SK-N-MC (cell line): ENCODE results near the gene POLR1B.

Experiments used
- EZH2 ChIP-seq: fragments of 200-600 bp; sonication (generic); IDR thresholded peaks from one replicate; pipeline ENCODE4 v1.6.1; 2017; ENCODE audit warnings: antibody characterized with exemption
- POLR2AphosphoS5 ChIP-seq: IDR thresholded peaks from 2 replicates; pipeline ENCODE4 v1.6.1; 2012; ENCODE audit warnings: mild to moderate bottlenecking, low read depth, low read length, borderline replicate concordance

GRCh38 chr2:112494828-112495227, 47.4 kb upstream of the POLR1B start:
- no peak for TF ChIP-seq POLR2AphosphoS5
- TF ChIP-seq EZH2 = no peak
